HepG2 (cell line): Measurements from ENCODE around the gene PLCZ1. TPM values are rescaled to one million over a fixed set of nuclear protein-coding genes. Genes with fewer than 3 reads are reported as not detected.

Experiments used
- ATAC-seq: fragments of 200-7000 bp; cut with Tn5 transposase; 3 replicates; pipeline ENCODE4 v1.9.1; 2020; ENCODE audit warnings: mild to moderate bottlenecking, moderate library complexity
- BruUV-seq: library from RNA; stranded (reverse); fragments of 400-500 nt; replicated peaks from 2 replicates; lab custom pipeline; 2021; lab: Mats Ljungman, UMichigan
- CTCF ChIA-PET: fragments of 300-600 bp; formaldehyde crosslinking; extraction: SDS; loops from one replicate; lab custom pipeline; 2021; ENCODE audit warnings: low total read pairs, inconsistent platforms, low intra/inter-chr PET ratio; lab: Yijun Ruan, JAX
- POLR2A ChIA-PET: fragments of 350-600 bp; sonication (Branson Sonifier 250); formaldehyde crosslinking; loops from one replicate; lab custom pipeline; 2020; ENCODE audit warnings: antibody characterized with exemption, inconsistent platforms; lab: Yijun Ruan, JAX
- DNase-seq: peaks from one replicate; pipeline ENCODE4 v3.0.0-alpha.2; 2015; ENCODE audit warnings: low spot score
- FAIRE-seq: peaks from 3 replicates; lab custom pipeline; 2011; peaks lifted over from hg19 to GRCh38; lab: Jason Lieb, UNC
- H2AFZ ChIP-seq: one replicate; pipeline ENCODE4 v1.6.1; 2011; ENCODE audit warnings: low read length, inconsistent platforms
- H3K27ac ChIP-seq: fragments of 300-600 bp; 3 replicates; pipeline ENCODE4 v1.8.0; 2011; ENCODE audit warnings: mixed run types, mild to moderate bottlenecking, mixed read lengths, low read length, inconsistent platforms; ENCODE audit not compliant: insufficient read depth; ENCODE audit errors: extremely low read length
- H3K27me3 ChIP-seq, 2 experiments: fragments of 200-600 bp in 1 of 2; 2 replicates in 1 of 2; 3 replicates in 1 of 2; pipeline versions ENCODE4 v1.6.0 to v1.8.0; 2011; ENCODE audit warnings: low read length in 2 of 2, mild to moderate bottlenecking in 2 of 2, moderate library complexity in 2 of 2, inconsistent platforms in 1 of 2; ENCODE audit not compliant: insufficient read depth in 2 of 2, control insufficient read depth in 1 of 2
- H3K36me3 ChIP-seq, 2 experiments: fragments of 200-600 bp in 1 of 2; replicated peaks in 1 of 2; 2 replicates in 1 of 2; 3 replicates in 1 of 2; pipeline versions ENCODE4 v1.5.1 to v1.8.0; 2011; ENCODE audit warnings: low read length in 2 of 2, inconsistent platforms in 1 of 2; ENCODE audit not compliant: insufficient read depth in 2 of 2, control insufficient read depth in 1 of 2
- H3K4me1 ChIP-seq: 2 replicates; pipeline ENCODE4 v1.5.1; 2012; ENCODE audit warnings: low read length, inconsistent platforms; ENCODE audit not compliant: insufficient read depth
- H3K4me2 ChIP-seq: 2 replicates; pipeline ENCODE4 v1.6.0; 2011; ENCODE audit warnings: low read depth, low read length, inconsistent platforms
- H3K4me3 ChIP-seq, 3 experiments: fragments of 200-600 bp in 1 of 3; sonication (generic), shearing (Covaris generic) in 1 of 3; replicated peaks in 1 of 3; 2 replicates each; pipeline ENCODE4 v1.5.1; 2011 to 2016; ENCODE audit warnings: low read length in 3 of 3, inconsistent platforms in 2 of 3, low read depth in 2 of 3, mild to moderate bottlenecking in 2 of 3, control low read depth in 1 of 3, mixed read lengths in 1 of 3; ENCODE audit not compliant: insufficient read depth in 1 of 3
- H3K79me2 ChIP-seq: one replicate; pipeline ENCODE4 v1.6.1; 2011; ENCODE audit warnings: low read length, inconsistent platforms; ENCODE audit not compliant: insufficient read depth
- H3K9ac ChIP-seq: 2 replicates; pipeline ENCODE4 v1.6.0; 2011; ENCODE audit warnings: mild to moderate bottlenecking, low read depth, low read length, inconsistent platforms; ENCODE audit not compliant: insufficient read depth
- H3K9me3 ChIP-seq: 2 replicates; pipeline ENCODE4 v1.5.1; 2012; ENCODE audit warnings: mild to moderate bottlenecking, low read length
- H4K20me1 ChIP-seq: 2 replicates; pipeline ENCODE4 v1.6.0; 2011; ENCODE audit warnings: inconsistent platforms, mild to moderate bottlenecking, low read length, moderate library complexity; ENCODE audit not compliant: insufficient read depth
- AFF4 ChIP-seq: sonication (generic); formaldehyde crosslinking; IDR thresholded peaks from 2 replicates; pipeline ENCODE4 v1.4.0; 2020; ENCODE audit warnings: missing genetic modification reagents
- CEBPB ChIP-seq: IDR thresholded peaks from 2 replicates; pipeline ENCODE4 v1.6.1; 2011; ENCODE audit warnings: low read depth, low read length, improper control_type of control experiment, borderline replicate concordance
- DZIP1 ChIP-seq: sonication (generic); formaldehyde crosslinking; IDR thresholded peaks from 2 replicates; pipeline ENCODE4 v1.5.0; 2020; ENCODE audit warnings: mild to moderate bottlenecking, missing genetic modification reagents
- MIXL1 ChIP-seq: IDR thresholded peaks from 2 replicates; pipeline ENCODE4 v1.6.1; 2016
- PCBP2 ChIP-seq: fragments of 200-400 bp; formaldehyde crosslinking; optimal IDR thresholded peaks from 2 replicates; pipeline ENCODE3; 2018; ENCODE audit warnings: low read length, low read depth; ENCODE audit not compliant: poor library complexity, severe bottlenecking
- RELA ChIP-seq: sonication (generic); formaldehyde crosslinking; IDR thresholded peaks from 2 replicates; pipeline ENCODE4 v1.4.0; 2020; ENCODE audit warnings: missing genetic modification reagents
- REPIN1 ChIP-seq: sonication (generic); formaldehyde crosslinking; IDR thresholded peaks from 2 replicates; pipeline ENCODE4 v1.8.0; 2022; ENCODE audit warnings: missing genetic modification reagents, low read depth, mild to moderate bottlenecking, borderline replicate concordance
- RXRA ChIP-seq: sonication (generic); formaldehyde crosslinking; IDR thresholded peaks from 2 replicates; pipeline ENCODE4 v1.5.1; 2020; ENCODE audit warnings: missing genetic modification reagents
- SRSF4 ChIP-seq: fragments of 200-400 bp; formaldehyde crosslinking; IDR thresholded peaks from one replicate; pipeline ENCODE4 v1.6.1; 2018; ENCODE audit warnings: mild to moderate bottlenecking, low read depth, low read length, moderate library complexity; ENCODE audit not compliant: poor library complexity, severe bottlenecking
- TCF7 ChIP-seq: sonication (generic); IDR thresholded peaks from 2 replicates; pipeline ENCODE4 v1.6.1; 2016; ENCODE audit warnings: antibody characterized with exemption, low read depth
- TCF7L2 ChIP-seq: IDR thresholded peaks from 2 replicates; pipeline ENCODE4 v1.6.1; 2011; ENCODE audit warnings: mild to moderate bottlenecking, low read depth, low read length, moderate library complexity
- ZNF570 ChIP-seq: sonication (generic); formaldehyde crosslinking; IDR thresholded peaks from 2 replicates; pipeline ENCODE4 v1.4.0; 2020; ENCODE audit warnings: mild to moderate bottlenecking, missing genetic modification reagents, borderline replicate concordance
- ZNF644 ChIP-seq: IDR thresholded peaks from 2 replicates; pipeline ENCODE4 v1.6.1; 2016; ENCODE audit warnings: low read depth
- ZNF660 ChIP-seq: sonication (generic); formaldehyde crosslinking; IDR thresholded peaks from 2 replicates; pipeline ENCODE4 v1.5.1; 2020; ENCODE audit warnings: mild to moderate bottlenecking, low read depth, missing genetic modification reagents, borderline replicate concordance
- WGBS: methylation state at CpG from one replicate; pipeline ENCODE4 v1.1.6; 2017; ENCODE audit warnings: low lambda C conversion rate; 5-methylcytosine and 5-hydroxymethylcytosine counted together
- in situ Hi-C: cut with HindIII; loops from 2 replicates; pipeline ENCODE4 v1.10.0; 2017; ENCODE audit warnings: low pct_unique_long_range_greater_than_20kb; ENCODE audit not compliant: extremely low pct_ligation_motif_present
- intact Hi-C: fragments of 100-400 bp; cut with micrococcal nuclease; formaldehyde crosslinking; loops from one replicate; pipeline ENCODE4 v1.10.0; 2022; ENCODE audit not compliant: unreplicated experiment
- polyA plus RNA-seq, 8 experiments: library from polyadenylated mRNA; depleted of rRNA in 3 of 8; stranded (reverse) in 7 of 8; unstranded in 1 of 8; fragments of >200 nt; fragmentation: Illumina TruSeq in 4 of 8; extraction: Trizol in 4 of 8; gene quantifications; 2 replicates each; pipeline versions ENCODE4 v1.2.1 to v1.2.3, GENCODE V29; 2011 to 2016; ENCODE audit warnings: low read depth in 4 of 8, missing spikeins in 1 of 8, mixed read lengths in 1 of 8; ENCODE audit not compliant: insufficient read depth in 1 of 8
- total RNA-seq, 5 experiments: library from RNA; depleted of rRNA; stranded (reverse); fragments of >200 nt; fragmentation: Illumina TruSeq; extraction: Trizol; gene quantifications; 2 replicates each; pipeline ENCODE4 v1.2.3, GENCODE V29; 2016; ENCODE audit warnings: low read depth in 1 of 5

PLCZ1 gene
- total and polyA plus RNA-seq, 2 of the 13 experiments (the other 11 are each of a cell fraction or from before 2014, with no cell fraction given): not detected

GRCh38 chr12:18716236-18716635 is 21.6 kb downstream of the PLCZ1 start:
- Histone ChIP-seq H3K27me3 (no peaks in the 10 kb centered on the region), H3K79me2 (no peaks in the 10 kb centered on the region), H3K4me2 (no peak overlapping the region), H2AFZ (no peak overlapping the region), H3K36me3 (no peaks in the 10 kb centered on the region), H3K27ac (no peak overlapping the region), H4K20me1 (no peaks in the 10 kb centered on the region), H3K9ac (no peak overlapping the region), H3K4me1 (no peaks in the 10 kb centered on the region), H3K9me3 (no peaks in the 10 kb centered on the region), H3K4me3 (no peak overlapping the region)
- ChIA-PET CTCF (no interaction called here), POLR2A (no interaction called here)
- ATAC-seq (no peak), DNase-seq (no peak), FAIRE-seq (no peak)
- TF ChIP-seq DZIP1 (CRISPR knock-in tag) (no peak), CEBPB (peak; percentile 38; the same call in 1 of the 2 replicates)
- intact Hi-C loops: no loop called here
- no TSS peak for BruUV-seq
- 21% methylated on average over 1 of the region's 1 CpG for WGBS
- in situ Hi-C loops: no loop called here

GRCh38 chr12:18706798-18707197 is 31.0 kb downstream of the PLCZ1 start:
- H2AFZ ChIP-seq: no peak overlapping the region
- intact Hi-C loops: no loop called here
- no peaks in the 10 kb centered on the region for H3K27me3 ChIP-seq
- in situ Hi-C loops: no loop called here
- no peak overlapping the region for H3K4me3 ChIP-seq
- CTCF ChIA-PET: no interaction called here
- POLR2A ChIA-PET: no interaction called here
- DNase-seq (no peak), ATAC-seq (no peak), FAIRE-seq (no peak)
- WGBS: 97% methylated on average over 1 of the region's 1 CpG
- no peak overlapping the region for H3K4me2 ChIP-seq
- BruUV-seq: no TSS peak
- TF ChIP-seq RXRA (CRISPR knock-in tag): no peak
- TF ChIP-seq ZNF660 (CRISPR knock-in tag): no peak
- TF ChIP-seq TCF7L2: no peak
- TF ChIP-seq SRSF4: no peak
- no peak for TF ChIP-seq ZNF644 (CRISPR knock-in tag)
- no peak for TF ChIP-seq TCF7
- TF ChIP-seq PCBP2: no peak
- no peak for TF ChIP-seq AFF4 (CRISPR knock-in tag)
- no peak for TF ChIP-seq RELA (CRISPR knock-in tag)
- TF ChIP-seq REPIN1 (CRISPR knock-in tag): no peak
- TF ChIP-seq ZNF570 (CRISPR knock-in tag): no peak
- TF ChIP-seq MIXL1 (CRISPR knock-in tag): no peak
- H3K9ac ChIP-seq: no peak overlapping the region
- H3K4me1 ChIP-seq: no peaks in the 10 kb centered on the region
- H3K79me2 ChIP-seq: no peaks in the 10 kb centered on the region
- no peak overlapping the region for H3K27ac ChIP-seq
- H3K36me3 ChIP-seq: no peaks in the 10 kb centered on the region
- peaks cover 19% of the 10 kb centered on the region for H3K9me3 ChIP-seq
- no peaks in the 10 kb centered on the region for H4K20me1 ChIP-seq
